Common myeloid progenitor, CD34-positive (primary cell): Measurements from ENCODE around the gene SDHAF3.
A peak's percentile ranks its signal among the peaks of the same experiment; 100 is the strongest.

Experiments used
- CTCF ChIA-PET: fragments of 350-600 bp; sonication (Branson Sonifier 250); formaldehyde crosslinking; loops from one replicate; lab custom pipeline; 2021; ENCODE audit warnings: antibody characterized with exemption; lab: Charles Lee
- POLR2A ChIA-PET: fragments of 350-600 bp; sonication (Branson Sonifier 250); formaldehyde crosslinking; loops from one replicate; lab custom pipeline; 2021; ENCODE audit warnings: antibody characterized with exemption; lab: Charles Lee
- DNase-seq, 3 donors: peaks; one replicate each; pipeline versions ENCODE4 v3.0.0 to v3.0.0-alpha.2; 2013
- H3K27ac ChIP-seq, 2 experiments: 1 replicate in 1 of 2; 2 replicates in 1 of 2; pipeline ENCODE4 v1.7.0; 2013; ENCODE audit warnings: inconsistent platforms in 2 of 2, low read length in 2 of 2, mild to moderate bottlenecking in 2 of 2, low read depth in 1 of 2, moderate library complexity in 1 of 2; ENCODE audit not compliant: severe bottlenecking in 2 of 2, insufficient read depth in 1 of 2, poor library complexity in 1 of 2
- H3K27me3 ChIP-seq, 5 experiments: replicated peaks in 2 of 5; 1 replicate in 3 of 5; 2 replicates in 2 of 5; pipeline versions ENCODE4 v1.6.1 to v1.7.0; 2013; ENCODE audit warnings: low read length in 4 of 5, mild to moderate bottlenecking in 2 of 5, moderate library complexity in 2 of 5, inconsistent platforms in 1 of 5; ENCODE audit not compliant: insufficient read depth in 5 of 5, control insufficient read depth in 4 of 5
- H3K36me3 ChIP-seq, 4 experiments: 1 replicate in 2 of 4; 2 replicates in 2 of 4; pipeline versions ENCODE4 v1.6.1 to v1.7.0; 2013; ENCODE audit warnings: low read length in 3 of 4, control low read depth in 1 of 4, mild to moderate bottlenecking in 1 of 4; ENCODE audit not compliant: control insufficient read depth in 4 of 4, insufficient read depth in 4 of 4
- H3K4me1 ChIP-seq, 4 experiments: 1 replicate in 3 of 4; 2 replicates in 1 of 4; pipeline versions ENCODE4 v1.6.1 to v1.7.1; 2013; ENCODE audit warnings: low read length in 3 of 4, mild to moderate bottlenecking in 3 of 4, control low read depth in 1 of 4, inconsistent platforms in 1 of 4, moderate library complexity in 1 of 4; ENCODE audit not compliant: control insufficient read depth in 4 of 4, insufficient read depth in 4 of 4; ENCODE audit errors: control extremely low read depth in 1 of 4
- H3K4me3 ChIP-seq, 7 experiments: 1 replicate in 4 of 7; 2 replicates in 3 of 7; pipeline versions ENCODE4 v1.5.1 to v1.7.0; 2013; ENCODE audit warnings: mild to moderate bottlenecking in 7 of 7, low read length in 6 of 7, moderate library complexity in 6 of 7, inconsistent platforms in 2 of 7, low read depth in 2 of 7, control low read depth in 1 of 7; ENCODE audit not compliant: insufficient read depth in 4 of 7, control insufficient read depth in 1 of 7; ENCODE audit errors: extremely low read depth in 1 of 7
- H3K9me3 ChIP-seq, 5 experiments: 1 replicate in 4 of 5; 2 replicates in 1 of 5; pipeline versions ENCODE4 v1.6.1 to v1.7.1; 2013; ENCODE audit warnings: low read length in 4 of 5, mild to moderate bottlenecking in 2 of 5, inconsistent platforms in 1 of 5, low read depth in 1 of 5, moderate library complexity in 1 of 5; ENCODE audit not compliant: control insufficient read depth in 4 of 5, insufficient read depth in 2 of 5; ENCODE audit errors: control extremely low read depth in 1 of 5
- WGBS: methylation state at CpG from one replicate; pipeline ENCODE4 v1.1.5; 2013; ENCODE audit not compliant: insufficient coverage; 5-methylcytosine and 5-hydroxymethylcytosine counted together

Gene SDHAF3

GRCh38 chr7:97088364-97088763, 29.1 kb upstream of the SDHAF3 start:
- CTCF ChIA-PET: no interaction called here
- DNase-seq: peak in 2 of 3 donors; percentile 65 to 69
- peaks cover 0 to 2% (median 0%) of the 10 kb centered on the region in 5 experiments for H3K27me3 ChIP-seq
- H3K27ac ChIP-seq: no peak overlapping the region
- peaks cover 0 to under 1% (median 0%) of the 10 kb centered on the region in 5 experiments for H3K9me3 ChIP-seq
- POLR2A ChIA-PET: no interaction called here
- H3K4me1 ChIP-seq: peaks cover 0 to 3% (median 0%) of the 10 kb centered on the region in 4 experiments
- no peaks in the 10 kb centered on the region for H3K36me3 ChIP-seq
- no CpG with 5 or more reads among the region's 3 CpGs for WGBS
- no peak overlapping the region for H3K4me3 ChIP-seq

- Histone ChIP-seq H3K4me3 (no peak overlapping the region), H3K27me3 (peaks cover 0 to 2% (median 0%) of the 10 kb centered on the region in 5 experiments), H3K9me3 (no peaks in the 10 kb centered on the region), H3K36me3 (no peaks in the 10 kb centered on the region), H3K27ac (no peak overlapping the region), H3K4me1 (peaks cover 0 to 3% (median 0%) of the 10 kb centered on the region in 4 experiments)
- no peak for DNase-seq
- ChIA-PET CTCF (no interaction called here), POLR2A (interaction anchor here (0.6 kb wide), 1 partner anchor 13 kb away, joined by 3 read pairs; no protein-coding TSS in a partner anchor)
- 83% methylated on average over 6 of the region's 6 CpGs for WGBS
Measured at GRCh38 chr7:97089771-97090170, 27.7 kb upstream of the SDHAF3 start.

- Histone ChIP-seq H3K27ac (no peak overlapping the region), H3K27me3 (peaks cover 0 to 2% (median 0%) of the 10 kb centered on the region in 5 experiments), H3K4me3 (no peak overlapping the region), H3K4me1 (peaks cover 0 to 3% (median 0%) of the 10 kb centered on the region in 4 experiments), H3K36me3 (no peaks in the 10 kb centered on the region), H3K9me3 (no peaks in the 10 kb centered on the region)
- WGBS: no CpG with 5 or more reads among the region's 1 CpG
- ChIA-PET POLR2A (no interaction called here), CTCF (interaction anchor here (1.2 kb wide), 1 partner anchor 14 kb away, joined by 7 read pairs; no protein-coding TSS in a partner anchor)
- no peak for DNase-seq
Measured at GRCh38 chr7:97090761-97091353, 26.6 kb upstream of the SDHAF3 start.

DNA sequence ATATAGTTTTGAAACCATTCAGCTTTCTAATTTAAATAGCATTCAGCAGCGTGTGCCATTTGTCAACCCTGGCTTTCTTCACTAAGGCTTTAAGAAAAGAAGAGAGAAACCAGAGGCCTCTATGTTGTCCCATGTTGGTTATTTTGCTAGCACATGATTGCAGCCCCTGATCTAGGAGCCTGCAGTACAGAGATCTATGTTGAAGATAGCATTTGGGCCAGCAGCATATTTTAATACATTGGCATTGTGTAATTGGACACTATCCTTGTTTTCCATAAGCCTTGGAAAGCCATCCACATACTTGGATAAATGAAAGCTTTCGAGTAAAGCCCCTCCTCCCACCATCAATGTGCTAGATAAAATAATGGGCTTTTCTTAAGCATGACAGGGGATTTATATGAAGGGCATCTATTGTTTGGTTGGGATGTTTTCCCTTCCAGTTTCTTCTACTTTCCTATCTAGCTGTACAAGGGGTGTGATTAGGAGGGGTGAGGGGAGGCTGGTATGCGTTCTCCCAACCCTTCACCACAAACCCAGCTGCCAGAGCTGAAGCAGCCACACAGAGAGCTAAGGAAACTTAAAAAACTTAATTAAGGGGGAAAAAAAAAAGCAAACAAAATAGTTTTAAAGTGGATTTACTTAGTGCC, 23.1 kb upstream of the SDHAF3 start:
- Histone ChIP-seq H3K27ac (no peak overlapping the region), H3K27me3 (no peaks in the 10 kb centered on the region), H3K4me1 (no peaks in the 10 kb centered on the region), H3K4me3 (no peak overlapping the region), H3K9me3 (no peaks in the 10 kb centered on the region), H3K36me3 (no peaks in the 10 kb centered on the region)
- 100% methylated on average over 1 of the region's 3 CpGs for WGBS
- ChIA-PET CTCF (interaction anchor here (0.9 to 1.7 kb wide), 3 partner anchors 10 to 742 kb away, joined by 3 to 4 read pairs (median 4); no protein-coding TSS in a partner anchor), POLR2A (no interaction called here)
- no peak for DNase-seq

- no peak for DNase-seq
- WGBS: 100% methylated on average over 1 of the region's 2 CpGs
- Histone ChIP-seq H3K27me3 (no peaks in the 10 kb centered on the region), H3K9me3 (no peaks in the 10 kb centered on the region), H3K36me3 (no peaks in the 10 kb centered on the region), H3K4me1 (no peaks in the 10 kb centered on the region), H3K27ac (no peak overlapping the region), H3K4me3 (no peak overlapping the region)
- ChIA-PET POLR2A (no interaction called here), CTCF (interaction anchor here (1.8 kb wide), 1 partner anchor 8 kb away, joined by 4 read pairs; no protein-coding TSS in a partner anchor)
Measured at GRCh38 chr7:97096037-97096436, 21.5 kb upstream of the SDHAF3 start.

DNA sequence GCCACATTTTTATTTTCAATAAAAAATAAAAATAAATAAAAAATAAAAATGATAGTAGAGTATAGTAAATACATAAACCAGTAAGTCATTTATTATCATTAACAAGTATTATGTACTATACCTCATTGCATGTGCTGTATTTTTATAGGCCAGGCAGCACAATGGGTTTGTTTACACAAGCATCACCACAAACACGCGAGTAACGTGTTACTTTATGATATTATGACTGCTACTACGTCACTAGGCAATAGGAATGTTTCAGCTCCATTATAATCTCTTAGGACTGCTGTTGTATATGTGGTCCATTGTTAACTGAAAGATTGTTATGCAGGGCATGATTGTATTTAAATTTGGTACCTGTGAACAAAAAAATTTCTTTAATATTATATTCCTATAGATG, 20.8 kb upstream of the SDHAF3 start:
- H3K27ac ChIP-seq: no peak overlapping the region
- ChIA-PET CTCF (interaction anchor here (1.8 kb wide), 1 partner anchor 8 kb away, joined by 4 read pairs; no protein-coding TSS in a partner anchor), POLR2A (no interaction called here)
- no peaks in the 10 kb centered on the region for H3K4me1 ChIP-seq
- no peak overlapping the region for H3K4me3 ChIP-seq
- H3K36me3 ChIP-seq: no peaks in the 10 kb centered on the region
- no peak for DNase-seq
- no peaks in the 10 kb centered on the region for H3K9me3 ChIP-seq
- no CpG with 5 or more reads among the region's 4 CpGs for WGBS
- H3K27me3 ChIP-seq: no peaks in the 10 kb centered on the region

DNA sequence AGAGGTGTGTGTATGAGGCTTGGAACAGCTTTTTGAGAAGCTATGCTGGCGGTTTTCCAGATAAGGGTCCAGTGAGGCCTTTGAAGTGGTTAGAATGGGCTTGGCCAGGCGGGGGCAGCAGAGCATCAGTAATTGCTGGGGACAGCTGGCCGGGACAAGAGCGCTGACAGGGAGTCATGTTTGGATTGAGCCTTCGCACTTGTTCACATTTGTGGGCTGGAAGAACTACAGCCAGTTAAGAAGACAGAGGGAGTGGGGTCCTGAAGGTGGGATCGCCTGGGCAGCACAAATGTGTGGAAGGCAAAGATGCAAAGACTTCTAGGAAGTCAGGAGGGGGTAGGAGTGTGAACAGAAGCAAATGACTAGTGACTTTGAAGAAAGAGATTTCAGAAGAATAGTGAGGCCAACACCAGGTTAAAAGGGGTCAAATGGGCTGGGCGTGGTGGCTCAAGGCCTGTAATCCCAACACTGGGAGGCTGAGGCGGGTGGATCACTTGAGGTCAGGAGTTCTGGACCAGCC, 12.7 kb upstream of the SDHAF3 start:
- Histone ChIP-seq H3K4me3 (no peak overlapping the region), H3K27me3 (no peaks in the 10 kb centered on the region), H3K27ac (no peak overlapping the region), H3K4me1 (no peaks in the 10 kb centered on the region), H3K9me3 (peaks cover 0 to 6% (median 3%) of the 10 kb centered on the region in 5 experiments), H3K36me3 (no peaks in the 10 kb centered on the region)
- 23% methylated on average over 7 of the region's 8 CpGs for WGBS
- peak; percentile 77 to 86 (median 82) for DNase-seq
- ChIA-PET CTCF (interaction anchor here (0.6 to 3.4 kb wide), 18 partner anchors 8 to 1189 kb away, joined by 3 to 16 read pairs (median 4); partner anchors contain the start of gene SDHAF3), POLR2A (no interaction called here)
